ENCODE measurements around the gene HSPA4.
"Not testable (repeated sequence)": the region's sequence is repeated elsewhere in the genome, so short reads cannot be mapped to it uniquely, and the experiment has no call there.

- TF ChIP-seq CTCF (IDR thresholded peaks at IDR 0.05); EZH2 (IDR thresholded peaks at IDR 0.05; ENCODE audit: borderline replicate concordance, insufficient read depth, low read depth, low read length, poor library complexity, severe bottlenecking): not testable (repeated sequence)
These were observed 5.3 kb upstream of the HSPA4 start for GRCh38 chr5:133046560-133046959.

Measured in B cell (primary cell).